Chondrocyte (in vitro differentiated cells): ENCODE results near the gene SLC25A24. TPM values are rescaled to one million over a fixed set of nuclear protein-coding genes. Genes with fewer than 3 reads are reported as not detected.

ENCODE experiments used
- DNase-seq: peaks from one replicate; pipeline ENCODE4 v3.0.0; 2021; ENCODE audit warnings: mixed read lengths, low spot score
- H3K27ac Mint-ChIP-seq: one replicate; pipeline ENCODE4 v1.8.0; 2021; ENCODE audit warnings: mild to moderate bottlenecking, moderate library complexity, mixed read lengths; ENCODE audit not compliant: unreplicated experiment
- H3K27me3 Mint-ChIP-seq: 2 replicates; pipeline ENCODE4 v1.8.0; 2021; ENCODE audit warnings: low read depth, mixed read lengths
- H3K36me3 Mint-ChIP-seq: 2 replicates; pipeline ENCODE4 v1.8.0; 2021; ENCODE audit warnings: low read depth, mixed read lengths
- H3K4me1 Mint-ChIP-seq: 2 replicates; pipeline ENCODE4 v1.8.0; 2021; ENCODE audit warnings: low read depth, mild to moderate bottlenecking, mixed read lengths
- H3K4me3 Mint-ChIP-seq: one replicate; pipeline ENCODE4 v1.8.0; 2021; ENCODE audit warnings: mild to moderate bottlenecking, moderate library complexity, mixed read lengths; ENCODE audit not compliant: unreplicated experiment
- H3K9me3 Mint-ChIP-seq: 2 replicates; pipeline ENCODE4 v1.8.0; 2021; ENCODE audit warnings: low read depth, mixed read lengths
- total RNA-seq: library from RNA; stranded (reverse); gene quantifications from 3 replicates; pipeline ENCODE4 v1.2.1, GENCODE V29; 2021
- TF ChIP-seq, protein P1 (sequence below): fragments of 200-600 bp; sonication (generic); IDR thresholded peaks from 2 replicates; pipeline ENCODE4 v1.5.0; 2021; ENCODE audit warnings: antibody characterized with exemption, mild to moderate bottlenecking, moderate library complexity

Gene SLC25A24
- total RNA-seq, 1 donor from 2014 or later = 43.4 TPM

GRCh38 chr1:108192581-108192980, 7.6 kb downstream of the SLC25A24 start:
- H3K36me3 Mint-ChIP-seq = peaks cover 18% of the 10 kb centered on the region
- DNase-seq = peak; percentile 88
- H3K9me3 Mint-ChIP-seq = peaks cover 6% of the 10 kb centered on the region
- no peaks in the 10 kb centered on the region for H3K27me3 Mint-ChIP-seq
- TF ChIP-seq, protein P1, sequence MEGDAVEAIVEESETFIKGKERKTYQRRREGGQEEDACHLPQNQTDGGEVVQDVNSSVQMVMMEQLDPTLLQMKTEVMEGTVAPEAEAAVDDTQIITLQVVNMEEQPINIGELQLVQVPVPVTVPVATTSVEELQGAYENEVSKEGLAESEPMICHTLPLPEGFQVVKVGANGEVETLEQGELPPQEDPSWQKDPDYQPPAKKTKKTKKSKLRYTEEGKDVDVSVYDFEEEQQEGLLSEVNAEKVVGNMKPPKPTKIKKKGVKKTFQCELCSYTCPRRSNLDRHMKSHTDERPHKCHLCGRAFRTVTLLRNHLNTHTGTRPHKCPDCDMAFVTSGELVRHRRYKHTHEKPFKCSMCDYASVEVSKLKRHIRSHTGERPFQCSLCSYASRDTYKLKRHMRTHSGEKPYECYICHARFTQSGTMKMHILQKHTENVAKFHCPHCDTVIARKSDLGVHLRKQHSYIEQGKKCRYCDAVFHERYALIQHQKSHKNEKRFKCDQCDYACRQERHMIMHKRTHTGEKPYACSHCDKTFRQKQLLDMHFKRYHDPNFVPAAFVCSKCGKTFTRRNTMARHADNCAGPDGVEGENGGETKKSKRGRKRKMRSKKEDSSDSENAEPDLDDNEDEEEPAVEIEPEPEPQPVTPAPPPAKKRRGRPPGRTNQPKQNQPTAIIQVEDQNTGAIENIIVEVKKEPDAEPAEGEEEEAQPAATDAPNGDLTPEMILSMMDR = no peak
- peaks cover 58% of the 10 kb centered on the region for H3K4me1 Mint-ChIP-seq
- no peak overlapping the region for H3K4me3 Mint-ChIP-seq
- no peak overlapping the region for H3K27ac Mint-ChIP-seq

- TF ChIP-seq, protein P1 = no peak
These were observed 9.3 kb downstream of the SLC25A24 start for GRCh38 chr1:108190686-108191416.

DNA sequence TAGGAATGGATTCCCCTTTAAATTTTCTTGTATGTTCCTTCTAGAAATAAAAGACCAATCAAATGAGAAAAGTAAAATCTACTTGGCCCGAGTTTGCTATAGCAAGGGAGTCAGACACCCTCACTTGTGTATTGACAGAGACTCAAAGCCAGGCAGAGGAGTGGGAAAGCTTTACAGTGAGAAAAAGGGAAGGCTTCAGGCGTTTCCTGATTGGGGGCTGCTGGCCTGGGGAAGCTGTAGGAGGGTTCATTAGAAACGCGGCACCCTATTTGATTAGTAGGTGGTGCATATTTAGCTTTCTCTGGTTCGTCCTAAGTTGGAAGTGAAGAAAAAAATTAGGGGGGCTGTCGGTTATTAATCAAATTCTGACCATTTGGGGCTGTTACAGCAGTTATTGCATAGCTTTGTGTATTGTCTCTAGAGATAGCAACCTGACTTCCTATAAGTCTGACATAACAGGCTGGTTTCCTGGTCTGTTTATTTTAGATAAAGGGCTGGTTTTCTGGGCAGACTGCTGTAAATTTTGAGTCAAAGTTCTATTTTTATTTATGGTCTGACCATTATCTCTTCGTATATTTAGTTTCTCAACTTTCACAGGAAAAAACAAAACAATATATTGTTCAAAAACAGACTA, 10.0 kb downstream of the SLC25A24 start:
- TF ChIP-seq, protein P1 = no peak
- Mint-ChIP-seq H3K27me3 (no peaks in the 10 kb centered on the region), H3K4me1 (peaks cover 43% of the 10 kb centered on the region), H3K4me3 (no peak overlapping the region), H3K36me3 (peaks cover 11% of the 10 kb centered on the region), H3K27ac (peak overlapping the region; percentile 0), H3K9me3 (peaks cover 6% of the 10 kb centered on the region)
- no peak for DNase-seq

More at GRCh38 chr1:108190686-108191416, 9.3 kb downstream of the SLC25A24 start:
- DNase-seq = no peak
- no peaks in the 10 kb centered on the region for H3K27me3 Mint-ChIP-seq
- peaks cover 45% of the 10 kb centered on the region for H3K4me1 Mint-ChIP-seq
- H3K36me3 Mint-ChIP-seq = peaks cover 16% of the 10 kb centered on the region
- peaks cover 6% of the 10 kb centered on the region for H3K9me3 Mint-ChIP-seq
- H3K27ac Mint-ChIP-seq = peak overlapping the region; percentile 69
- no peak overlapping the region for H3K4me3 Mint-ChIP-seq

DNA sequence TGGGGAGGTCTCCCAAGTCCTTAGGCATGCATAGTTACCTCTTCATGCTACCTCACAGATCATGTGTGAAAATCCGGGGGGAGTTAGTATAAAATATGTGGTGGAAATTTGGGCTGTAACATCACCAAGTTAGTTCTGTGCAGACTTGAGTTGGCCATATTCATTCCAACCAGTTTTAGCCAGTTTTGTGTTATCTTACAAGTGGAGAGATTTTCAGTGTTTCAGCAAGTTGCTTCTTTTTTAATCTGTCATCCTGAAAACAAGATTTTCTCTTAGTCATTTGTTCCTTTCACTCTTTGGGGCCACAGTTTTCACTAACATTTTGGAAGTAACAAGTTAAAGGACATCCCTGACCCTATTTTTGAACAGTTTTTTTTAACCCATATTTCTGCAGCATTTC, 11.3 kb downstream of the SLC25A24 start:
- no peak for DNase-seq
- Mint-ChIP-seq H3K27ac (peak overlapping the region; percentile 37), H3K4me1 (peaks cover 33% of the 10 kb centered on the region), H3K27me3 (no peaks in the 10 kb centered on the region), H3K4me3 (no peak overlapping the region), H3K9me3 (peaks cover 6% of the 10 kb centered on the region), H3K36me3 (peaks cover 10% of the 10 kb centered on the region)
- TF ChIP-seq, protein P1 = no peak

- H3K27ac Mint-ChIP-seq = no peak overlapping the region
- peaks cover 7% of the 10 kb centered on the region for H3K9me3 Mint-ChIP-seq
- H3K4me3 Mint-ChIP-seq = no peak overlapping the region
- no peak for DNase-seq
- peaks cover 4% of the 10 kb centered on the region for H3K4me1 Mint-ChIP-seq
- H3K36me3 Mint-ChIP-seq = peaks cover 34% of the 10 kb centered on the region
- no peaks in the 10 kb centered on the region for H3K27me3 Mint-ChIP-seq
- TF ChIP-seq, protein P1 = no peak
These were observed 17.0 kb downstream of the SLC25A24 start for GRCh38 chr1:108182959-108183700.
